Astrocyte of the spinal cord (primary cell): ENCODE measurements around the gene MACROD2.

Experiments used
- DNase-seq: peaks from one replicate; pipeline ENCODE4 v3.0.0; 2011; ENCODE audit warnings: low read depth, low spot score
- H3K4me3 ChIP-seq: 2 replicates; pipeline ENCODE4 v1.5.1; 2011; ENCODE audit warnings: low read depth, mild to moderate bottlenecking, low read length, moderate library complexity
- in situ Hi-C: cut with HindIII; loops from 2 replicates; pipeline ENCODE4 v1.10.0; 2017; ENCODE audit warnings: low sequenced_read_pairs
- TF ChIP-seq, protein P1 (sequence below): IDR thresholded peaks from 2 replicates; pipeline ENCODE4 v1.5.1; 2012; ENCODE audit warnings: low read depth, mild to moderate bottlenecking, low read length, inconsistent platforms

The MACROD2 gene

DNA sequence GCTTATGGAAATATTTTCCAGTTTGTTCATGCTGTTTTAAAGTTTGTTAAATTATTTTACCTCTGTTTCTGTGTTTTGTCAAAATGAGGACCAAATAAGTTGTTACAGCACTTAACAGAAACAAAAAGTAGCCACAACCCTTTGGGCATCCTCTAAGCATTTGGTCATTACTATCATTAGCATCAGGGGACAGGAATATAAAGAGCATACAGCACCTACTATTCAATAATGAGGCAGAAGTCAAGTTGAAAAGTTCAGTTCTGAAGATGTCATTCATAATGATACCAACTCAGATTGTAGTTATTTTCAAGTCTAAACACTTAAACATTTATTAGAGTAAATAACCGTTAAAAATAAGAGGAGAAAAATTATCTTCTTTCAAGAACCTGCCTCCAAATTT is 1204.4 kb downstream of the MACROD2 start:
- no peak for DNase-seq
- TF ChIP-seq, protein P1, sequence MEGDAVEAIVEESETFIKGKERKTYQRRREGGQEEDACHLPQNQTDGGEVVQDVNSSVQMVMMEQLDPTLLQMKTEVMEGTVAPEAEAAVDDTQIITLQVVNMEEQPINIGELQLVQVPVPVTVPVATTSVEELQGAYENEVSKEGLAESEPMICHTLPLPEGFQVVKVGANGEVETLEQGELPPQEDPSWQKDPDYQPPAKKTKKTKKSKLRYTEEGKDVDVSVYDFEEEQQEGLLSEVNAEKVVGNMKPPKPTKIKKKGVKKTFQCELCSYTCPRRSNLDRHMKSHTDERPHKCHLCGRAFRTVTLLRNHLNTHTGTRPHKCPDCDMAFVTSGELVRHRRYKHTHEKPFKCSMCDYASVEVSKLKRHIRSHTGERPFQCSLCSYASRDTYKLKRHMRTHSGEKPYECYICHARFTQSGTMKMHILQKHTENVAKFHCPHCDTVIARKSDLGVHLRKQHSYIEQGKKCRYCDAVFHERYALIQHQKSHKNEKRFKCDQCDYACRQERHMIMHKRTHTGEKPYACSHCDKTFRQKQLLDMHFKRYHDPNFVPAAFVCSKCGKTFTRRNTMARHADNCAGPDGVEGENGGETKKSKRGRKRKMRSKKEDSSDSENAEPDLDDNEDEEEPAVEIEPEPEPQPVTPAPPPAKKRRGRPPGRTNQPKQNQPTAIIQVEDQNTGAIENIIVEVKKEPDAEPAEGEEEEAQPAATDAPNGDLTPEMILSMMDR: no peak
- in situ Hi-C loops: no loop called here
- no peak overlapping the region for H3K4me3 ChIP-seq

DNA sequence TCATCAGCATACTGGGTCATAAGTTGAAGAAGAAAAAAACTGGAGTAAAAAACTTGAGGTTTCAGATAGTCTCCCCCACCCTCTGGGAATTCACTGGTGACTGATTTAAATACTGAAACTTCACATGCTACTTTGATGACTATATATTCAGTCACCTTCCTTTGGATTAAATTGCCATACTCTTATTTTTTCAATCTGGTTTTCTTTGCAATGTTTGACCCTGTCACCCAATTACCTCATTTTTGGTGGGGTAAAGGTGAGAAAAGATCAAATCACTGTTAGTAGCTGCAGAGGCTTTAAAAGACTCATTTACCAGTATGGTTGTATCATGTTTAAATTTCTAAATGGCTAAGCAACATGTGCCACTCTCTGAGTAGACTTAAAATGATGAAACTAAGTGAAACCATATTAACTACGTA is 1204.8 kb downstream of the MACROD2 start:
- H3K4me3 ChIP-seq: no peak overlapping the region
- in situ Hi-C loops: no loop called here
- TF ChIP-seq, protein P1: no peak
- DNase-seq: no peak

DNA sequence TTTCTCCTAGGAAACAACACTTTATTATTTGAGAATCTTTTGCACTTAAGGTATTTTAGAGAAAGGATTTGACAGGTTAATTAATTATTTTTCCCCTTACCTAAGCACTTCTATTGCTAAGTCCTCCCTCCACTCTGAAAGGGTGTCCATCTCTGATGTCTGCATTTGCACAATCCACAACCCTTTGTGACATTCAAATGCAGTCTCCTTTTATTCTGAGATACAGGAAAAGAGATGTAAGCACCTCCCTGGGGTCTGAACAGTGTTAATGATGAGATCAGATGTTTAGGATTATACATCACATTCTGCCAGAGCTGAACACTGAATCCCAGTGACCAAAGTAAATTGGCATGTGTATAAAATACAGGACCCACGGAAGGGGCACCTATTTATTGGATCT is 1206.3 kb downstream of the MACROD2 start:
- in situ Hi-C loops: no loop called here
- TF ChIP-seq, protein P1: no peak
- no peak for DNase-seq
- no peak overlapping the region for H3K4me3 ChIP-seq

- no peak for DNase-seq
- in situ Hi-C loops: no loop called here
- no peak overlapping the region for H3K4me3 ChIP-seq
- TF ChIP-seq, protein P1: no peak
Measured at GRCh38 chr20:15204234-15204633, 1208.9 kb downstream of the MACROD2 start.

- TF ChIP-seq, protein P1: no peak
- in situ Hi-C loops: no loop called here
- no peak overlapping the region for H3K4me3 ChIP-seq
- no peak for DNase-seq
Measured at GRCh38 chr20:15205028-15205427, 1209.7 kb downstream of the MACROD2 start.

DNA sequence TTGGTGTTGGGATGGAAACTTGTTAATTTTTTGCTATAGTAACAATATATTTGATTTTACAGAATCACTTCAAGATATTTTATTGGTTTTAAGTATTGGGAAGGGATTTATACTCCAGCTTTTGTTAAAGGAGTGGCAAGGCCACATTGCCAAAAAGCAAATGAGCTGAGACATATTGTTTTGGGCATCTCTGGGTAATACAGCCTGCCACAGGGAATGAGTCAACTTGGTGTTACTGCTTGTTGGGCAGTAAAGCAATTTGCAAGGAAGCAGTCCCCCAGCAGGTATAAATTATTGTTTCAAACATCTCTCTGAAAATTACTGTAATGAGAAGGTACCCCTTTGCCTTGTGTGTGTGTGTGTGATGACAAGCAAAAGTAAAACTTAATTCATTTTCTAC is 1210.4 kb downstream of the MACROD2 start:
- no peak for DNase-seq
- TF ChIP-seq, protein P1: no peak
- H3K4me3 ChIP-seq: no peak overlapping the region
- in situ Hi-C loops: no loop called here

DNA sequence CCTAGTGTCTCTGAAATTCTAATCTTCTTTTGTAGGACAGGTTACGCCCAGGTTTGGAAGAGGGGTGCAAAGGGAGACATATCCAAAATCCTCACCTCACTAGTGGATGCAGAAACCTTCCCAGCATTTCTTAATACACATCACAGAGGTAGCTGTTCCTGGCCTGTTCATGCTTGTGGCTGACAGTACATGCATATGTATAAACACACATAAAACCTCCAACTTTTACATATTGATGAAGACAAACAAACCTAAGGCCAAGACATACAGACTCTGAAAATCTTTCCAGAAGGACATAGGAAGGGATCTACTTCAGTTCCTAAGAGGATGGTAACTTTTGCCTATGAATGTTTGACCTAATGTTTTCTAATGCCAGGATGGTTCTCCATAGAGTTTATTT is 1214.2 kb downstream of the MACROD2 start:
- DNase-seq: no peak

More for the DNA sequence above, 1214.2 kb downstream of the MACROD2 start:
- in situ Hi-C loops: no loop called here
- TF ChIP-seq, protein P1: no peak
- no peak overlapping the region for H3K4me3 ChIP-seq
